ENCODE data around the gene GABBR1. TPM values are rescaled to one million over a fixed set of nuclear protein-coding genes. Genes with fewer than 3 reads are reported as not detected.
A peak's percentile ranks its signal among the peaks of the same experiment; 100 is the strongest.

GABBR1 gene
- total RNA-seq, 6 experiments from 2014 or later, result 13.5 to 17.9 (median 17.4) TPM

DNA sequence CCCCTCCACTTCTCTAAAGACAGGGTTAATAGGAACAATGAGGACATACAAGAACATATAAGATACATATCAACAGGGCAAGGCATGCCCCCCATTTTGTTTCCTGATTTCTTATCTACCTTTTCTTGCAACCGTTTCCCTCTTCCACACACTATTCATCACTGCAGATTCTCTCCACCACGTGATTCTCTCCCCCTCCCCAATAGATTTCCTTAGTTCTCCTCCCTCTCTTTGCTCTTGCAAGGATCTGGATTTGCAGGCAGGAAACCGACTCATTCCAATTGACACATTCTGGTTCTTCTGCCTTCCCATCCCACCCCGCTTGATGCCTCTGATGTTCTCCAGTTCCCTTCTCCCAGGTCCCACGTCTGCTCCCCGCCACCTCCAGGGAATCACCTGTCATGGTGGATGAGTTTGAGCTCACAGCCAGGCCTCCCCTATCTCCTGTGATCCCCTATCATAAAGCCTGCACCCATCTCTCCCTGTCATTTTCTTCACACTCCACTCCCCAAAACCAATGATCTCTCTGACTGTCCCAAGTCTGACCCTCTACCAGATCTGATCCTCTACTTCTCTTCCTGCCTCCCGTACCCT is 7.5 kb downstream of the GABBR1 start:
- Mint-ChIP-seq H3K27ac (no peak overlapping the region), H3K4me1 (ENCODE audit: low read depth) (peaks cover 48% of the 10 kb centered on the region), H3K9me3 (no peaks in the 10 kb centered on the region), H3K36me3 (ENCODE audit: low read depth) (peaks cover 25% of the 10 kb centered on the region), H3K27me3 (ENCODE audit: insufficient read depth) (peaks cover 3% of the 10 kb centered on the region), H3K4me3 (no peak overlapping the region; the same call in 1 of the 2 replicates)
- no peak for DNase-seq
- TF ChIP-seq, protein P1, sequence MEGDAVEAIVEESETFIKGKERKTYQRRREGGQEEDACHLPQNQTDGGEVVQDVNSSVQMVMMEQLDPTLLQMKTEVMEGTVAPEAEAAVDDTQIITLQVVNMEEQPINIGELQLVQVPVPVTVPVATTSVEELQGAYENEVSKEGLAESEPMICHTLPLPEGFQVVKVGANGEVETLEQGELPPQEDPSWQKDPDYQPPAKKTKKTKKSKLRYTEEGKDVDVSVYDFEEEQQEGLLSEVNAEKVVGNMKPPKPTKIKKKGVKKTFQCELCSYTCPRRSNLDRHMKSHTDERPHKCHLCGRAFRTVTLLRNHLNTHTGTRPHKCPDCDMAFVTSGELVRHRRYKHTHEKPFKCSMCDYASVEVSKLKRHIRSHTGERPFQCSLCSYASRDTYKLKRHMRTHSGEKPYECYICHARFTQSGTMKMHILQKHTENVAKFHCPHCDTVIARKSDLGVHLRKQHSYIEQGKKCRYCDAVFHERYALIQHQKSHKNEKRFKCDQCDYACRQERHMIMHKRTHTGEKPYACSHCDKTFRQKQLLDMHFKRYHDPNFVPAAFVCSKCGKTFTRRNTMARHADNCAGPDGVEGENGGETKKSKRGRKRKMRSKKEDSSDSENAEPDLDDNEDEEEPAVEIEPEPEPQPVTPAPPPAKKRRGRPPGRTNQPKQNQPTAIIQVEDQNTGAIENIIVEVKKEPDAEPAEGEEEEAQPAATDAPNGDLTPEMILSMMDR (IDR thresholded peaks at IDR 0.05), result no peak

DNA sequence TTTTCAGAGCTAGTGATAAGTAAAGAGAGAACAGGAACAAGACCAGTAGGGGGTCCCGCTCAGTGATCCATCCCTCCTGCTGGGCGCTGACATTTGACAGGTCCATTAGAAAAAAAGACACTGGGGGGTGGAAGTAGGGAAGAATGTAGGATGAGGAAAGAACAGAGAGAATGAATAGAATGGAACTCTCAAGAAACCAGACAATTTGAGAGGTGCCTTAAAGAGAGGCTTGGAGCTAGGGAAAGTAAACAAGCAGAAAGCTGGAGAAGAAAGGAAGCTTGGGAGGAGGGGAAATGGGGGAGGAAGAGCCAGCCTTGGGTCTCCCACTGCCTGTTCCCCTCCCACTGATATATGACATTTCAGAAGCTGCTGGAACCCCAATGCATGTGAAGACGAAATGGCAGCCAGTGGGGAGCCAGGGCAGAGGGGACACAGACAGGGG is 8.4 kb downstream of the GABBR1 start:
- Mint-ChIP-seq H3K27ac (no peak overlapping the region), H3K27me3 (ENCODE audit: insufficient read depth) (no peaks in the 10 kb centered on the region; the same call in none of the 2 replicates), H3K9me3 (no peaks in the 10 kb centered on the region), H3K36me3 (ENCODE audit: low read depth) (peaks cover 31% of the 10 kb centered on the region), H3K4me3 (no peak overlapping the region), H3K4me1 (ENCODE audit: low read depth) (peaks cover 43% of the 10 kb centered on the region)
- TF ChIP-seq, protein P1 (IDR thresholded peaks at IDR 0.05), result no peak
- no peak for DNase-seq

DNA sequence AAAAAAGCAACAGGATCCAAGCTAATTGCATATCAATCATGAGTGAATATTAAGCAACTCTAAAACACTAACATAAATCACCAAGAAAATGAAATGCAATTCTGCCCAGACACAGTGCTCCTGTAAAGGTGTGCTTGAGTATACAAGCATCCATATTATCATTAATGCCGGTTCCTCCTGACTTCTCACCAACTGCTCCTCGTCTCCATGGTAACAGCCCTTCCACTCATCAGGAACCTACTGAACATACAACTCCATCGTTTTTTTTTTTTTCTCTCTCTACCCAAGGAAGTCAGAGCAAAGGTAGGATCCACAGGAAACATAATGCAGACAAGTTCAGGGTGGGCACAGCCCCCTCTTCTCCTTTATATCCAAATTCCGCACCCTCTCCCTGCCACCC is 12.4 kb downstream of the GABBR1 start:
- peaks cover 38% of the 10 kb centered on the region for H3K36me3 Mint-ChIP-seq (ENCODE audit: low read depth)
- TF ChIP-seq, protein P1 (IDR thresholded peaks at IDR 0.05), result no peak
- no peaks in the 10 kb centered on the region; the same call in none of the 2 replicates for H3K27me3 Mint-ChIP-seq (ENCODE audit: insufficient read depth)
- no peak overlapping the region for H3K27ac Mint-ChIP-seq
- H3K9me3 Mint-ChIP-seq, result no peaks in the 10 kb centered on the region
- H3K4me3 Mint-ChIP-seq, result no peak overlapping the region
- H3K4me1 Mint-ChIP-seq (ENCODE audit: low read depth), result peaks cover 18% of the 10 kb centered on the region
- no peak for DNase-seq

DNA sequence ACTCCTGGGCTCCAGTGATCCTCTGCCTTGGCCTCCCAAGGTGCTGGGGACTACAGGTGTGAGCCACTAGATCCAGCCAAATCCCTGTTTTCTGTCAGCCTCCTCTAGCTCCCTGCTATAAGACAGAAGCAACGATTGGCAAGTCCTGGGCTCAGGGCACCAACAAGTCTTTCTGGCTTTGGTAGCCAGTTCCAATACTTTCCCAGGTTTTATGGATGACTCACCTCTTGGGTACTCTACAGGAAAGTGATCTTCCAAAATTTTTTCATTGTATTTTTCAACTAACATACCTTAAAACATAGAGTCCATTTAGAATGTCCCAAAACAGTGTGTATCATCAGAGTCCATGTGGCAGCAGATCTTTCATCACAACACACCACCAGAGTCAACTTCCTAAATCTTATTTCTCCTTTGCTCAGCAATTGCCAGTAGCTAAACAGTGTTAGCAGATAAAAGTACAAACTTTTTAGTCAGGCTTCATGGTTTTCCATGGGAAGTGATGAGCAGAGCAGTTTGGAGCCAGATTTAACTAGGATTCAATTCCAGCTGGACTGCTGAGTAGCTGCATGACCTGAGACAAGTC is 13.3 kb downstream of the GABBR1 start:
- DNase-seq, result no peak
- Mint-ChIP-seq H3K4me3 (no peak overlapping the region), H3K27me3 (ENCODE audit: insufficient read depth) (no peaks in the 10 kb centered on the region; the same call in 1 of the 2 replicates), H3K36me3 (ENCODE audit: low read depth) (peaks cover 38% of the 10 kb centered on the region), H3K27ac (no peak overlapping the region), H3K9me3 (no peaks in the 10 kb centered on the region), H3K4me1 (ENCODE audit: low read depth) (peaks cover 11% of the 10 kb centered on the region)
- TF ChIP-seq, protein P1 (IDR thresholded peaks at IDR 0.05), result no peak

DNA sequence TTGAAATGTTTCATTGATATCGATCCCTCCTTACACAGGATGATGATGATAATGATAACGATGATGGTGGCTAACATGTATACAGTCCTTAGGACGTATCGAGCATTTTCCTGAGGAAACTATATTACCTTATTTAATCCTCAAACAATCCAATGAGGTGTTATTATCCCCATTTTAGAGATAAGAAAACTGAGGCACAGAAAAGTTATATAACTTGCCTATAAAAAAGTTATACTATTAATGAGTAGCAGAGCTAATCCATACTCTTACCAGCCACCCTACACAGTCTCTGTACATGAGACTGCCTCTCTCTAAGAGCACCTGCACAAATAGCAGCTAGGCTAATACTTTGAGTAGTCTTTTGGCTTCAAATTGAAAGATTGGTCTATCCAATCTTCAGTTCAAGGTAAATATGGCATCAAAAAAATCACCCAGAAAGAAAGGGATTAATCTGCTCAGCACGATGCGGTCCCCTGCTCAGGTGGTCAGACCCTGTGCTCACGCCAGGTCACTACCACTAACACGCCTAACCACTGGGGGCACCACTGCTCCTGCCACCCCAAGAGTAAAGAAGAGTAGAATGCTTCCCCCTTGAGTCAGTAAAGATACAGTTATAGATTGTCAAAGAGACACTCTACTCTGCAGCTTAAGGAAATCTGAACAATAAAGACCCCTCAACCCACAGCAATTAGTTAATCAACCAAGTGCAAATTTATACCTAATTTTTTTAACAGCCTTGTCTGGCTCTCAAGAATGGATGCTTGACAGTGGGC is 15.0 kb downstream of the GABBR1 start:
- Mint-ChIP-seq H3K36me3 (ENCODE audit: low read depth) (peaks cover 42% of the 10 kb centered on the region), H3K4me3 (no peak overlapping the region)

More for the DNA sequence above, 15.0 kb downstream of the GABBR1 start:
- TF ChIP-seq, protein P1 (IDR thresholded peaks at IDR 0.05), result peak; percentile 57
- peaks cover 10% of the 10 kb centered on the region; the same call in 1 of the 2 replicates for H3K4me1 Mint-ChIP-seq (ENCODE audit: low read depth)
- H3K27me3 Mint-ChIP-seq (ENCODE audit: insufficient read depth), result no peaks in the 10 kb centered on the region; the same call in 1 of the 2 replicates
- no peak for DNase-seq
- H3K9me3 Mint-ChIP-seq, result no peaks in the 10 kb centered on the region
- H3K27ac Mint-ChIP-seq, result no peak overlapping the region

All from HFFc6 (cell line).